ENCODE data around the gene ARAP1.

ARAP1 gene

GRCh38 chr11:72721689-72722049, 30.5 kb downstream of the ARAP1 start:
- no peak for DNase-seq

GRCh38 chr11:72721276-72721675, 30.9 kb downstream of the ARAP1 start:
- no peak for DNase-seq

GRCh38 chr11:72720784-72721183, 31.4 kb downstream of the ARAP1 start:
- no peak for DNase-seq

- no peak for DNase-seq
Observed at GRCh38 chr11:72720047-72720446, 32.2 kb downstream of the ARAP1 start.

- DNase-seq, result no peak
Observed at GRCh38 chr11:72719551-72719950, 32.7 kb downstream of the ARAP1 start.

GRCh38 chr11:72719144-72719543, 33.1 kb downstream of the ARAP1 start:
- DNase-seq, result no peak

- DNase-seq, result no peak
Observed at GRCh38 chr11:72718101-72718501, 34.1 kb downstream of the ARAP1 start.

- no peak for DNase-seq
Observed at GRCh38 chr11:72716788-72717435, 35.3 kb downstream of the ARAP1 start.

GRCh38 chr11:72716290-72716689, 35.9 kb downstream of the ARAP1 start:
- DNase-seq, result no peak

- DNase-seq, result no peak
Observed at GRCh38 chr11:72712841-72713240, 39.4 kb downstream of the ARAP1 start.

- no peak for DNase-seq
Observed at GRCh38 chr11:72712168-72712751, 39.9 kb downstream of the ARAP1 start.

GRCh38 chr11:72711141-72711540, 41.1 kb downstream of the ARAP1 start:
- no peak for DNase-seq

GRCh38 chr11:72710278-72710677, 41.9 kb downstream of the ARAP1 start:
- DNase-seq, result no peak

GRCh38 chr11:72709478-72710238, 42.5 kb downstream of the ARAP1 start:
- no peak for DNase-seq

GRCh38 chr11:72707032-72707431, 45.2 kb downstream of the ARAP1 start:
- no peak for DNase-seq

GRCh38 chr11:72706579-72706978, 45.6 kb downstream of the ARAP1 start:
- DNase-seq, result no peak

- no peak for DNase-seq
Observed at GRCh38 chr11:72705442-72706365, 46.5 kb downstream of the ARAP1 start.

GRCh38 chr11:72704783-72705265, 47.4 kb downstream of the ARAP1 start:
- no peak for DNase-seq

- DNase-seq, result no peak
Observed at GRCh38 chr11:72704028-72704782, 48.0 kb downstream of the ARAP1 start.

- DNase-seq, result no peak
Observed at GRCh38 chr11:72703267-72704008, 48.8 kb downstream of the ARAP1 start.

- no peak for DNase-seq
Observed at GRCh38 chr11:72702577-72703241, 49.5 kb downstream of the ARAP1 start.

Data from SW 1271 (cell line).